HepG2 (cell line): Measurements from ENCODE around the gene EYA2. TPM values are rescaled to one million over a fixed set of nuclear protein-coding genes. Genes with fewer than 3 reads are reported as not detected.

Experiments used
- ARNT ChIP-seq: fragments of 450-650 bp; IDR thresholded peaks from 2 replicates; pipeline ENCODE4 v1.6.1; 2017
- BCLAF1 ChIP-seq: fragments of 450-650 bp; IDR thresholded peaks from 2 replicates; pipeline ENCODE4 v1.6.1; 2017; ENCODE audit warnings: mild to moderate bottlenecking
- KLF9 ChIP-seq: IDR thresholded peaks from 2 replicates; pipeline ENCODE4 v1.6.1; 2016; ENCODE audit warnings: low read depth
- MAFF ChIP-seq: IDR thresholded peaks from 2 replicates; pipeline ENCODE4 v1.6.1; 2011; ENCODE audit warnings: low read depth, low read length, improper control_type of control experiment
- PCBP1 ChIP-seq: fragments of 200-400 bp; formaldehyde crosslinking; IDR thresholded peaks from 2 replicates; pipeline ENCODE4 v1.6.1; 2017; ENCODE audit warnings: mild to moderate bottlenecking, low read depth, low read length, borderline replicate concordance
- RBM39 ChIP-seq: fragments of 200-400 bp; formaldehyde crosslinking; IDR thresholded peaks from one replicate; pipeline ENCODE4 v1.6.1; 2018; ENCODE audit warnings: antibody characterized with exemption, mild to moderate bottlenecking, low read depth, low read length; ENCODE audit not compliant: poor library complexity, severe bottlenecking
- SRF ChIP-seq: IDR thresholded peaks from 2 replicates; pipeline ENCODE4 v1.6.1; 2011; ENCODE audit warnings: mild to moderate bottlenecking, low read depth, low read length, moderate library complexity
- TCF7L2 ChIP-seq: IDR thresholded peaks from 2 replicates; pipeline ENCODE4 v1.6.1; 2011; ENCODE audit warnings: mild to moderate bottlenecking, low read depth, low read length, moderate library complexity
- ZFP37 ChIP-seq: sonication (generic); formaldehyde crosslinking; IDR thresholded peaks from 2 replicates; pipeline ENCODE4 v1.4.0; 2020; ENCODE audit warnings: missing genetic modification reagents, borderline replicate concordance
- ZNF17 ChIP-seq: sonication (generic); formaldehyde crosslinking; IDR thresholded peaks from 2 replicates; pipeline ENCODE4 v1.5.0; 2020; ENCODE audit warnings: mild to moderate bottlenecking, missing genetic modification reagents
- ZNF407 ChIP-seq: sonication (generic); formaldehyde crosslinking; IDR thresholded peaks from one replicate; pipeline ENCODE4 v1.5.1; 2020; ENCODE audit warnings: mild to moderate bottlenecking, missing genetic modification reagents; ENCODE audit errors: not compliant biosample characterization
- ZNF691 ChIP-seq: sonication (generic); formaldehyde crosslinking; IDR thresholded peaks from 2 replicates; pipeline ENCODE4 v1.4.0; 2020; ENCODE audit warnings: missing genetic modification reagents, low read depth, mild to moderate bottlenecking, borderline replicate concordance
- ZNF7 ChIP-seq: IDR thresholded peaks from 2 replicates; pipeline ENCODE4 v1.6.1; 2016; ENCODE audit warnings: missing biosample characterization, missing genetic modification reagents
- ZNF770 ChIP-seq: sonication (generic); formaldehyde crosslinking; IDR thresholded peaks from 2 replicates; pipeline ENCODE4 v1.5.0; 2020; ENCODE audit warnings: mild to moderate bottlenecking, missing genetic modification reagents
- polyA plus RNA-seq, 8 experiments: library from polyadenylated mRNA; depleted of rRNA in 3 of 8; stranded (reverse) in 7 of 8; unstranded in 1 of 8; fragments of >200 nt; fragmentation: Illumina TruSeq in 4 of 8; extraction: Trizol in 4 of 8; gene quantifications; 2 replicates each; pipeline versions ENCODE4 v1.2.1 to v1.2.3, GENCODE V29; 2011 to 2016; ENCODE audit warnings: low read depth in 4 of 8, missing spikeins in 1 of 8, mixed read lengths in 1 of 8; ENCODE audit not compliant: insufficient read depth in 1 of 8
- total RNA-seq, 5 experiments: library from RNA; depleted of rRNA; stranded (reverse); fragments of >200 nt; fragmentation: Illumina TruSeq; extraction: Trizol; gene quantifications; 2 replicates each; pipeline ENCODE4 v1.2.3, GENCODE V29; 2016; ENCODE audit warnings: low read depth in 1 of 5

The EYA2 gene
- total and polyA plus RNA-seq, 2 of the 13 experiments (the other 11 are each of a cell fraction or from before 2014, with no cell fraction given): not detected

GRCh38 chr20:47196091-47197081 is 301.7 kb downstream of the EYA2 start (continued):
- TF ChIP-seq ZNF407 (CRISPR knock-in tag) (peak; percentile 83), SRF (no peak), MAFF (peak; percentile 50; the same call in 1 of the 2 replicates), ZNF770 (peak; percentile 68), RBM39 (peak; percentile 42), BCLAF1 (no peak), ZNF17 (CRISPR knock-in tag) (no peak), TCF7L2 (no peak), PCBP1 (no peak), ZNF7 (no peak), KLF9 (no peak), ZFP37 (CRISPR knock-in tag) (no peak), ZNF691 (CRISPR knock-in tag) (0 out of 2 replicates have a peak, but pooled peaks have one; percentile 36), ARNT (no peak)
